ENCODE data around the gene WDR1.

Gene WDR1

DNA sequence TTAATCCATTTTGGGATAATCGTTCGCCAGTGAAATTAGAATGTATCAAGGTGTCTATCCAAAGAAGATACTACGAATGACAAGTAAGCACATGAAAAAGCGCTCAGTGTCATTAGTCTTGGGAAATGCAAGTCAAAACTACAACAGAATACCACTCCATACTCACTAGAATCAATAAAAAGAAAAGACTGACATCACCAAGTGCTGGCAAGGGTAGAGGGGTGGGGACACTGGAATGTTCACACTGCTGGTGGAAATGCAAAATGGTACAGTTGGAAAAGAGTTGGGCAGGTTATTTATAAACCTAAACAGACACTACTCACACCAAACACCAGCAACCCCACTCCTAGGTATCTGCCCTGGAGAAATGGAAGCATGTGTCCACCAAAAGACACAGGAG, 11.2 kb downstream of the WDR1 start:
- TF ChIP-seq ARNTL (CRISPR knock-in tag; IDR thresholded peaks at IDR 0.05; ENCODE audit: borderline replicate concordance, low read depth), result no peak
- no peak for TF ChIP-seq ZNF8 (CRISPR knock-in tag; IDR thresholded peaks at IDR 0.05)
- TF ChIP-seq, protein P1, sequence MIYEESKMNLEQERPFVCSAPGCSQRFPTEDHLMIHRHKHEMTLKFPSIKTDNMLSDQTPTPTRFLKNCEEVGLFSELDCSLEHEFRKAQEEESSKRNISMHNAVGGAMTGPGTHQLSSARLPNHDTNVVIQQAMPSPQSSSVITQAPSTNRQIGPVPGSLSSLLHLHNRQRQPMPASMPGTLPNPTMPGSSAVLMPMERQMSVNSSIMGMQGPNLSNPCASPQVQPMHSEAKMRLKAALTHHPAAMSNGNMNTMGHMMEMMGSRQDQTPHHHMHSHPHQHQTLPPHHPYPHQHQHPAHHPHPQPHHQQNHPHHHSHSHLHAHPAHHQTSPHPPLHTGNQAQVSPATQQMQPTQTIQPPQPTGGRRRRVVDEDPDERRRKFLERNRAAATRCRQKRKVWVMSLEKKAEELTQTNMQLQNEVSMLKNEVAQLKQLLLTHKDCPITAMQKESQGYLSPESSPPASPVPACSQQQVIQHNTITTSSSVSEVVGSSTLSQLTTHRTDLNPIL (CRISPR knock-in tag; IDR thresholded peaks at IDR 0.05; ENCODE audit: low read depth), result no peak
- TF ChIP-seq OSR1 (CRISPR knock-in tag; IDR thresholded peaks at IDR 0.05), result no peak
- no peak for TF ChIP-seq ZFP3 (CRISPR knock-in tag; IDR thresholded peaks at IDR 0.05)
- TF ChIP-seq ESRRG (CRISPR knock-in tag; IDR thresholded peaks at IDR 0.05), result no peak
- TF ChIP-seq BACH2 (CRISPR knock-in tag; IDR thresholded peaks at IDR 0.05; ENCODE audit: borderline replicate concordance), result no peak
- no peak for TF ChIP-seq GLIS3 (CRISPR knock-in tag; IDR thresholded peaks at IDR 0.05)
- TF ChIP-seq, protein P2, sequence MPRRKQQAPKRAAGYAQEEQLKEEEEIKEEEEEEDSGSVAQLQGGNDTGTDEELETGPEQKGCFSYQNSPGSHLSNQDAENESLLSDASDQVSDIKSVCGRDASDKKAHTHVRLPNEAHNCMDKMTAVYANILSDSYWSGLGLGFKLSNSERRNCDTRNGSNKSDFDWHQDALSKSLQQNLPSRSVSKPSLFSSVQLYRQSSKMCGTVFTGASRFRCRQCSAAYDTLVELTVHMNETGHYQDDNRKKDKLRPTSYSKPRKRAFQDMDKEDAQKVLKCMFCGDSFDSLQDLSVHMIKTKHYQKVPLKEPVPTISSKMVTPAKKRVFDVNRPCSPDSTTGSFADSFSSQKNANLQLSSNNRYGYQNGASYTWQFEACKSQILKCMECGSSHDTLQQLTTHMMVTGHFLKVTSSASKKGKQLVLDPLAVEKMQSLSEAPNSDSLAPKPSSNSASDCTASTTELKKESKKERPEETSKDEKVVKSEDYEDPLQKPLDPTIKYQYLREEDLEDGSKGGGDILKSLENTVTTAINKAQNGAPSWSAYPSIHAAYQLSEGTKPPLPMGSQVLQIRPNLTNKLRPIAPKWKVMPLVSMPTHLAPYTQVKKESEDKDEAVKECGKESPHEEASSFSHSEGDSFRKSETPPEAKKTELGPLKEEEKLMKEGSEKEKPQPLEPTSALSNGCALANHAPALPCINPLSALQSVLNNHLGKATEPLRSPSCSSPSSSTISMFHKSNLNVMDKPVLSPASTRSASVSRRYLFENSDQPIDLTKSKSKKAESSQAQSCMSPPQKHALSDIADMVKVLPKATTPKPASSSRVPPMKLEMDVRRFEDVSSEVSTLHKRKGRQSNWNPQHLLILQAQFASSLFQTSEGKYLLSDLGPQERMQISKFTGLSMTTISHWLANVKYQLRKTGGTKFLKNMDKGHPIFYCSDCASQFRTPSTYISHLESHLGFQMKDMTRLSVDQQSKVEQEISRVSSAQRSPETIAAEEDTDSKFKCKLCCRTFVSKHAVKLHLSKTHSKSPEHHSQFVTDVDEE (CRISPR knock-in tag; IDR thresholded peaks at IDR 0.05), result no peak
- TF ChIP-seq, protein P3, sequence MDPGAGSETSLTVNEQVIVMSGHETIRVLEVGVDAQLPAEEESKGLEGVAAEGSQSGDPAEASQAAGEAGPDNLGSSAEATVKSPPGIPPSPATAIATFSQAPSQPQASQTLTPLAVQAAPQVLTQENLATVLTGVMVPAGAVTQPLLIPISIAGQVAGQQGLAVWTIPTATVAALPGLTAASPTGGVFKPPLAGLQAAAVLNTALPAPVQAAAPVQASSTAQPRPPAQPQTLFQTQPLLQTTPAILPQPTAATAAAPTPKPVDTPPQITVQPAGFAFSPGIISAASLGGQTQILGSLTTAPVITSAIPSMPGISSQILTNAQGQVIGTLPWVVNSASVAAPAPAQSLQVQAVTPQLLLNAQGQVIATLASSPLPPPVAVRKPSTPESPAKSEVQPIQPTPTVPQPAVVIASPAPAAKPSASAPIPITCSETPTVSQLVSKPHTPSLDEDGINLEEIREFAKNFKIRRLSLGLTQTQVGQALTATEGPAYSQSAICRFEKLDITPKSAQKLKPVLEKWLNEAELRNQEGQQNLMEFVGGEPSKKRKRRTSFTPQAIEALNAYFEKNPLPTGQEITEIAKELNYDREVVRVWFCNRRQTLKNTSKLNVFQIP (CRISPR knock-in tag; IDR thresholded peaks at IDR 0.05; ENCODE audit: borderline replicate concordance, low read depth), result no peak
- no peak for TF ChIP-seq ISL1 (CRISPR knock-in tag; IDR thresholded peaks at IDR 0.05)
- no peak for TF ChIP-seq TOX (CRISPR knock-in tag; IDR thresholded peaks at IDR 0.05; ENCODE audit: borderline replicate concordance)
- TF ChIP-seq TCF4 (CRISPR knock-in tag; IDR thresholded peaks at IDR 0.05; ENCODE audit: borderline replicate concordance), result no peak
- no peak for TF ChIP-seq RARB (CRISPR knock-in tag; IDR thresholded peaks at IDR 0.05)
- ATAC-seq, result no peak

DNA sequence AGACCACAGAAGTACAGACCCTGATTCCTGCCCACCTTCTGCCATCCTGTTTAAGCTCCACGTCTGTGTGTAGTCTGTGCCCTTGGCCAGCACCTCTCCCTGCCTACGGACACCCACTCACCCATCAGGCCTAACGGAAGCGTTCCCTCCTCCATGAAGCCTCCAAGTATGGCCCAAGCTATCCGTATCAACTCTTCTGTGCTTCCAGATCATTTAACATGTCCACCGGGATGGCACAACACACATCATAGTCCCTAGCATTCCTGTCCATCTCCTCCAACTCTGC, 11.7 kb downstream of the WDR1 start:
- ATAC-seq, result no peak
- TF ChIP-seq, protein P1 (CRISPR knock-in tag; IDR thresholded peaks at IDR 0.05; ENCODE audit: low read depth), result no peak
- TF ChIP-seq ZFP30 (CRISPR knock-in tag; IDR thresholded peaks at IDR 0.05), result no peak
- no peak for TF ChIP-seq SNAI2 (CRISPR knock-in tag; IDR thresholded peaks at IDR 0.05)
- TF ChIP-seq TCF4 (CRISPR knock-in tag; IDR thresholded peaks at IDR 0.05; ENCODE audit: borderline replicate concordance), result no peak
- TF ChIP-seq PPARA (CRISPR knock-in tag; IDR thresholded peaks at IDR 0.05; ENCODE audit: borderline replicate concordance), result no peak
- no peak for TF ChIP-seq ZNF8 (CRISPR knock-in tag; IDR thresholded peaks at IDR 0.05)
- TF ChIP-seq, protein P4, sequence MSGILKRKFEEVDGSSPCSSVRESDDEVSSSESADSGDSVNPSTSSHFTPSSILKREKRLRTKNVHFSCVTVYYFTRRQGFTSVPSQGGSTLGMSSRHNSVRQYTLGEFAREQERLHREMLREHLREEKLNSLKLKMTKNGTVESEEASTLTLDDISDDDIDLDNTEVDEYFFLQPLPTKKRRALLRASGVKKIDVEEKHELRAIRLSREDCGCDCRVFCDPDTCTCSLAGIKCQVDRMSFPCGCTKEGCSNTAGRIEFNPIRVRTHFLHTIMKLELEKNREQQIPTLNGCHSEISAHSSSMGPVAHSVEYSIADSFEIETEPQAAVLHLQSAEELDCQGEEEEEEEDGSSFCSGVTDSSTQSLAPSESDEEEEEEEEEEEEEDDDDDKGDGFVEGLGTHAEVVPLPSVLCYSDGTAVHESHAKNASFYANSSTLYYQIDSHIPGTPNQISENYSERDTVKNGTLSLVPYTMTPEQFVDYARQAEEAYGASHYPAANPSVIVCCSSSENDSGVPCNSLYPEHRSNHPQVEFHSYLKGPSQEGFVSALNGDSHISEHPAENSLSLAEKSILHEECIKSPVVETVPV (CRISPR knock-in tag; IDR thresholded peaks at IDR 0.05), result no peak
- no peak for TF ChIP-seq ISL1 (CRISPR knock-in tag; IDR thresholded peaks at IDR 0.05)
- no peak for TF ChIP-seq ZNF70 (CRISPR knock-in tag; IDR thresholded peaks at IDR 0.05)
- TF ChIP-seq ARNTL (CRISPR knock-in tag; IDR thresholded peaks at IDR 0.05; ENCODE audit: borderline replicate concordance, low read depth), result no peak
- TF ChIP-seq, protein P5, sequence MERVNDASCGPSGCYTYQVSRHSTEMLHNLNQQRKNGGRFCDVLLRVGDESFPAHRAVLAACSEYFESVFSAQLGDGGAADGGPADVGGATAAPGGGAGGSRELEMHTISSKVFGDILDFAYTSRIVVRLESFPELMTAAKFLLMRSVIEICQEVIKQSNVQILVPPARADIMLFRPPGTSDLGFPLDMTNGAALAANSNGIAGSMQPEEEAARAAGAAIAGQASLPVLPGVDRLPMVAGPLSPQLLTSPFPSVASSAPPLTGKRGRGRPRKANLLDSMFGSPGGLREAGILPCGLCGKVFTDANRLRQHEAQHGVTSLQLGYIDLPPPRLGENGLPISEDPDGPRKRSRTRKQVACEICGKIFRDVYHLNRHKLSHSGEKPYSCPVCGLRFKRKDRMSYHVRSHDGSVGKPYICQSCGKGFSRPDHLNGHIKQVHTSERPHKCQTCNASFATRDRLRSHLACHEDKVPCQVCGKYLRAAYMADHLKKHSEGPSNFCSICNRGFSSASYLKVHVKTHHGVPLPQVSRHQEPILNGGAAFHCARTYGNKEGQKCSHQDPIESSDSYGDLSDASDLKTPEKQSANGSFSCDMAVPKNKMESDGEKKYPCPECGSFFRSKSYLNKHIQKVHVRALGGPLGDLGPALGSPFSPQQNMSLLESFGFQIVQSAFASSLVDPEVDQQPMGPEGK (CRISPR knock-in tag; IDR thresholded peaks at IDR 0.05; ENCODE audit: borderline replicate concordance), result no peak
- no peak for TF ChIP-seq OSR1 (CRISPR knock-in tag; IDR thresholded peaks at IDR 0.05)
- TF ChIP-seq RARB (CRISPR knock-in tag; IDR thresholded peaks at IDR 0.05), result no peak
- no peak for TF ChIP-seq ZNF565 (CRISPR knock-in tag; conservative IDR thresholded peaks at IDR 0.05; ENCODE audit: low read depth)
- TF ChIP-seq CSDC2 (CRISPR knock-in tag; IDR thresholded peaks at IDR 0.05), result no peak
